Panc1 (cell line): ENCODE results near the gene RAMAC. TPM values are rescaled to one million over a fixed set of nuclear protein-coding genes. Genes with fewer than 3 reads are reported as not detected.
"Not testable (repeated sequence)": the region's sequence is repeated elsewhere in the genome, so short reads cannot be mapped to it uniquely, and the experiment has no call there.

ENCODE experiments used
- ATAC-seq: fragments of 200-7000 bp; cut with Tn5 transposase; 2 replicates; pipeline ENCODE4 v1.9.1; 2020; ENCODE audit warnings: mild to moderate bottlenecking, moderate library complexity
- BruUV-seq: library from RNA; stranded (reverse); fragments of 400-500 nt; replicated peaks from 2 replicates; lab custom pipeline; 2021; lab: Mats Ljungman, UMichigan
- CTCF ChIA-PET: fragments of 300-600 bp; sonication (Branson Sonifier 250); formaldehyde crosslinking; loops from one replicate; lab custom pipeline; 2022; ENCODE audit warnings: antibody characterized with exemption; lab: Charles Lee
- POLR2A ChIA-PET: fragments of 300-600 bp; sonication (Branson Sonifier 250); formaldehyde crosslinking; loops from one replicate; lab custom pipeline; 2022; ENCODE audit warnings: antibody characterized with exemption; lab: Charles Lee
- DNase-seq: peaks from one replicate; pipeline ENCODE4 v3.0.0-alpha.2; 2010; ENCODE audit warnings: low read depth, low spot score
- H3K27ac ChIP-seq: 2 replicates; pipeline ENCODE4 v1.5.1; 2011; ENCODE audit warnings: mild to moderate bottlenecking, low read length, inconsistent platforms
- H3K27me3 ChIP-seq: fragments of 200-500 bp; sonication (Bioruptor generic); 2 replicates; pipeline ENCODE4 v1.6.0; 2014; ENCODE audit warnings: low read length, inconsistent platforms; ENCODE audit not compliant: control insufficient read depth, insufficient read depth
- H3K36me3 ChIP-seq: fragments of 200-500 bp; sonication (Bioruptor generic); 2 replicates; pipeline ENCODE4 v1.5.1; 2014; ENCODE audit warnings: inconsistent platforms, mild to moderate bottlenecking, low read length, moderate library complexity; ENCODE audit not compliant: control insufficient read depth, insufficient read depth
- H3K4me1 ChIP-seq: 2 replicates; pipeline ENCODE4 v1.5.1; 2011; ENCODE audit warnings: inconsistent platforms, mild to moderate bottlenecking, low read length, moderate library complexity; ENCODE audit not compliant: control insufficient read depth, insufficient read depth
- H3K4me3 ChIP-seq, 2 experiments: 2 replicates each; pipeline ENCODE4 v1.5.1; 2011 to 2012; ENCODE audit warnings: low read depth in 2 of 2, low read length in 2 of 2, mild to moderate bottlenecking in 2 of 2, inconsistent platforms in 1 of 2, moderate library complexity in 1 of 2
- H3K9me3 ChIP-seq: fragments of 200-500 bp; sonication (Bioruptor generic); 2 replicates; pipeline ENCODE4 v1.5.1; 2014; ENCODE audit warnings: low read depth, mild to moderate bottlenecking, inconsistent platforms, low read length, moderate library complexity; ENCODE audit not compliant: control insufficient read depth, insufficient read depth
- CTCF ChIP-seq: fragments of 450-650 bp; IDR thresholded peaks from 2 replicates; pipeline ENCODE4 v1.5.1; 2017; ENCODE audit warnings: mild to moderate bottlenecking
- POLR2AphosphoS5 ChIP-seq: IDR thresholded peaks from 2 replicates; pipeline ENCODE4 v1.6.1; 2012; ENCODE audit warnings: mild to moderate bottlenecking, low read depth, low read length, moderate library complexity
- REST ChIP-seq, 2 experiments: IDR thresholded peaks; 2 replicates each; pipeline ENCODE4 v1.6.1; 2011 to 2012; ENCODE audit warnings: low read depth in 2 of 2, control low read depth in 1 of 2, low read length in 1 of 2, mild to moderate bottlenecking in 1 of 2, moderate library complexity in 1 of 2; ENCODE audit not compliant: insufficient read depth in 1 of 2
- SIN3A ChIP-seq: IDR thresholded peaks from 2 replicates; pipeline ENCODE4 v1.6.1; 2012; ENCODE audit warnings: low read depth, mild to moderate bottlenecking, low read length, moderate library complexity, borderline replicate concordance; ENCODE audit not compliant: insufficient read depth
- TCF7L2 ChIP-seq: IDR thresholded peaks from 2 replicates; pipeline ENCODE4 v1.6.1; 2011; ENCODE audit warnings: mild to moderate bottlenecking, low read depth, low read length, inconsistent platforms
- in situ Hi-C: cut with HindIII; loops from 2 replicates; pipeline ENCODE4 v1.10.0; 2016; ENCODE audit warnings: low sequenced_read_pairs, low pct_unique_long_range_greater_than_20kb
- intact Hi-C: fragments of 100-400 bp; cut with micrococcal nuclease; formaldehyde crosslinking; loops from one replicate; pipeline ENCODE4 v1.10.0; 2022; ENCODE audit not compliant: unreplicated experiment
- total RNA-seq: library from RNA; stranded (reverse); gene quantifications from one replicate; pipeline ENCODE4 v1.2.1, GENCODE V29; 2021; ENCODE audit not compliant: unreplicated experiment

Gene RAMAC
- total RNA-seq, 1 experiment from 2014 or later = 32.0 TPM

- Histone ChIP-seq H3K36me3 (no peaks in the 10 kb centered on the region), H3K4me1 (no peaks in the 10 kb centered on the region), H3K27ac (no peak overlapping the region), H3K9me3 (no peaks in the 10 kb centered on the region), H3K27me3 (no peaks in the 10 kb centered on the region), H3K4me3 (no peak overlapping the region)
- intact Hi-C loops = no loop called here
- TF ChIP-seq TCF7L2 (no peak), REST (IDR thresholded peaks at IDR 0.05; ENCODE audit: insufficient read depth in 1 of 2, low read depth in 2 of 2, low read length in 1 of 2) (no peak), CTCF (no peak)
- ChIA-PET POLR2A (no interaction called here), CTCF (no interaction called here)
- ATAC-seq = no peak
- in situ Hi-C loops = no loop called here
- no TSS peak for BruUV-seq
- no peak for DNase-seq
Observed at GRCh38 chr15:82937712-82938058, 48.3 kb upstream of the RAMAC start.

GRCh38 chr15:82939678-82940077 lies 46.3 kb upstream of the RAMAC start:
- ATAC-seq, H3K27ac ChIP-seq, POLR2A ChIA-PET, H3K4me3 ChIP-seq, intact Hi-C loops, H3K36me3 ChIP-seq, DNase-seq, H3K4me1 ChIP-seq, H3K27me3 ChIP-seq, CTCF ChIA-PET, BruUV-seq, in situ Hi-C loops, H3K9me3 ChIP-seq: not testable (repeated sequence)

GRCh38 chr15:82942691-82943090 lies 43.3 kb upstream of the RAMAC start:
- Histone ChIP-seq H3K9me3 (no peaks in the 10 kb centered on the region), H3K4me3 (no peak overlapping the region), H3K27me3 (no peaks in the 10 kb centered on the region), H3K4me1 (no peaks in the 10 kb centered on the region), H3K27ac (no peak overlapping the region), H3K36me3 (no peaks in the 10 kb centered on the region)
- CTCF ChIA-PET = no interaction called here
- POLR2A ChIA-PET = interaction anchor here (0.5 kb wide), 1 partner anchor 619 kb away, joined by 3 read pairs; no protein-coding TSS in a partner anchor
- in situ Hi-C loops = no loop called here
- DNase-seq = no peak
- no TSS peak for BruUV-seq
- ATAC-seq = no peak
- intact Hi-C loops = no loop called here
- TF ChIP-seq TCF7L2 (no peak), REST (IDR thresholded peaks at IDR 0.05; ENCODE audit: insufficient read depth in 1 of 2, low read depth in 2 of 2, low read length in 1 of 2) (no peak), SIN3A (no peak), POLR2AphosphoS5 (no peak), CTCF (no peak)
